GM19025 (cell line): ENCODE results near the gene TPST2.
"Not testable (repeated sequence)": the region's sequence is repeated elsewhere in the genome, so short reads cannot be mapped to it uniquely, and the experiment has no call there.

ENCODE experiments used
- ATAC-seq: cut with Tn5 transposase; IDR thresholded peaks from one replicate; pipeline ENCODE4 v1.9.1; 2021; ENCODE audit warnings: mild to moderate bottlenecking, low read depth, moderate library complexity; ENCODE audit not compliant: unreplicated experiment

TPST2 gene

GRCh38 chr22:26536762-26537134 is 53.2 kb downstream of the TPST2 start:
- no peak for ATAC-seq

- no peak for ATAC-seq
Observed at GRCh38 chr22:26536056-26536761, 53.7 kb downstream of the TPST2 start.

GRCh38 chr22:26535603-26535908 is 54.4 kb downstream of the TPST2 start:
- no peak for ATAC-seq

- no peak for ATAC-seq
Observed at GRCh38 chr22:26534874-26535602, 54.9 kb downstream of the TPST2 start.

- ATAC-seq: no peak
Observed at GRCh38 chr22:26534171-26534855, 55.6 kb downstream of the TPST2 start.

- no peak for ATAC-seq
Observed at GRCh38 chr22:26529345-26529744, 60.6 kb downstream of the TPST2 start.

- ATAC-seq: not testable (repeated sequence)
Observed at GRCh38 chr22:26528518-26528917, 61.4 kb downstream of the TPST2 start.

- no peak for ATAC-seq
Observed at GRCh38 chr22:26527574-26528465, 62.1 kb downstream of the TPST2 start.

GRCh38 chr22:26527167-26527566 is 62.8 kb downstream of the TPST2 start:
- no peak for ATAC-seq

- ATAC-seq: no peak
Observed at GRCh38 chr22:26525946-26526564, 63.9 kb downstream of the TPST2 start.

- ATAC-seq: no peak
Observed at GRCh38 chr22:26524870-26525269, 65.1 kb downstream of the TPST2 start.

GRCh38 chr22:26522592-26522991 is 67.3 kb downstream of the TPST2 start:
- no peak for ATAC-seq

- ATAC-seq: no peak
Observed at GRCh38 chr22:26522012-26522411, 67.9 kb downstream of the TPST2 start.

GRCh38 chr22:26517429-26517828 is 72.5 kb downstream of the TPST2 start:
- ATAC-seq: no peak

- ATAC-seq: no peak
Observed at GRCh38 chr22:26516503-26516902, 73.4 kb downstream of the TPST2 start.

GRCh38 chr22:26515931-26516330 is 74.0 kb downstream of the TPST2 start:
- ATAC-seq: no peak

GRCh38 chr22:26514419-26515161 is 75.3 kb downstream of the TPST2 start:
- no peak for ATAC-seq

- no peak for ATAC-seq
Observed at GRCh38 chr22:26513838-26514237, 76.1 kb downstream of the TPST2 start.

GRCh38 chr22:26512149-26512793 is 77.7 kb downstream of the TPST2 start, which contains the start of gene TFIP11:
TFIP11 (minus strand) TSS chr22:26512473; CDS start chr22:26510272, 2,201 bp downstream.
- ATAC-seq: peak; percentile 94
